Ovary (tissue), 9 donors: ENCODE results near the gene CMIP. TPM values are rescaled to one million over a fixed set of nuclear protein-coding genes. Genes with fewer than 3 reads are reported as not detected.

ENCODE experiments used
- DNase-seq, 5 donors: peaks; one replicate each; pipeline ENCODE4 v3.0.0-alpha.2; 2019 to 2020
- H3K27ac ChIP-seq, 2 donors: fragments of 200-600 bp; one replicate each; pipeline versions ENCODE4 v1.5.1 to v1.8.0; 2019 to 2022
- H3K27me3 ChIP-seq: fragments of 200-600 bp; one replicate; pipeline ENCODE4 v1.8.0; 2022
- H3K36me3 ChIP-seq: fragments of 200-600 bp; sonication (generic); one replicate; pipeline ENCODE4 v1.5.1; 2019
- H3K4me1 ChIP-seq: one replicate; pipeline ENCODE4 v1.8.1; 2013; ENCODE audit warnings: mild to moderate bottlenecking, moderate library complexity; ENCODE audit not compliant: insufficient read depth
- H3K4me3 ChIP-seq: fragments of 200-600 bp; sonication (generic); one replicate; pipeline ENCODE4 v1.5.1; 2017
- H3K9me3 ChIP-seq, 2 donors: fragments of 200-600 bp in 1 of 2; sonication (generic) in 1 of 2; one replicate each; pipeline versions ENCODE4 v1.5.1 to v1.8.1; 2013 to 2019; ENCODE audit warnings: mild to moderate bottlenecking in 1 of 2, moderate library complexity in 1 of 2
- CTCF ChIP-seq, 3 donors: fragments of 450-650 bp in 2 of 3; fragments of 200-600 bp in 1 of 3; IDR thresholded peaks; one replicate each; pipeline versions ENCODE4 v1.5.1 to v1.8.0; 2016 to 2022; ENCODE audit warnings: antibody characterized with exemption in 3 of 3, mild to moderate bottlenecking in 1 of 3
- EP300 ChIP-seq: sonication (generic); formaldehyde crosslinking; IDR thresholded peaks from one replicate; pipeline ENCODE4 v1.6.1; 2017; ENCODE audit warnings: antibody characterized with exemption
- POLR2A ChIP-seq: fragments of 450-650 bp; IDR thresholded peaks from one replicate; pipeline ENCODE4 v1.6.1; 2017; ENCODE audit warnings: antibody characterized with exemption, mild to moderate bottlenecking, moderate library complexity
- WGBS, 3 donors: extraction: QIAGEN DNeasy Blood & Tissue Kit in 1 of 3; methylation state at CpG; one replicate each; pipeline versions ENCODE4 v1.1.5 to v1.1.7; 2013 to 2017; 5-methylcytosine and 5-hydroxymethylcytosine counted together
- intact Hi-C, 4 donors: fragments of 100-400 bp; cut with DNase I; formaldehyde crosslinking; loops; one replicate each; pipeline versions ENCODE4 v1.11.0 to v1.15.1; 2022 to 2023
- polyA plus RNA-seq, 2 donors: library from polyadenylated mRNA; stranded (reverse); fragments of 200-250 nt in 1 of 2; fragments of 350-450 nt in 1 of 2; fragmentation: Illumina TruSeq in 1 of 2; extraction: RNeasy Lipid Tissue Mini Kit (QIAGEN cat#74804) in 1 of 2; gene quantifications; one replicate each; pipeline ENCODE4 v1.2.3, GENCODE V29; 2013 to 2014
- total RNA-seq, 7 donors: library from RNA; depleted of rRNA in 2 of 7; stranded (reverse); fragments of >200 nt in 2 of 7; fragmentation: NEBNext Ultra II Directional in 3 of 7; extraction: Animal tissue kit (Norgen Biotek cat#: 25700) in 3 of 7; gene quantifications; one replicate each; pipeline versions ENCODE4 v1.1.0 to v1.2.4, GENCODE V29; 2016 to 2023
- donor health status: DM: no; HTN: no; CAD: no; lungs with moderate emphysema.
- donor health status: DM: no; HTN: no; CAD: no.
- donor health status: Bipolar disorder and iron deficiency.
- donor health status: DM: yes; HTN: yes; CAD: no.
- donor health status: DM: no; HTN: no; CAD: no.
- donor health status: DM: yes; HTN: yes; CAD: no.

CMIP gene
- total and polyA plus RNA-seq, 9 donors = 19.4 to 68.2 (median 38.7) TPM

- intact Hi-C loops = loop anchor here in 1 of 4 donors (5.0 kb wide), 1 partner anchor 188 kb away; no protein-coding TSS in a partner anchor
- 92 to 94% (median 94%) methylated on average over 5 of the region's 5 CpGs for WGBS, 3 donors
- Histone ChIP-seq H3K9me3 (no peaks in the 10 kb centered on the region), H3K27me3 (no peaks in the 10 kb centered on the region), H3K36me3 (no peaks in the 10 kb centered on the region), H3K4me1 (peaks cover 10% of the 10 kb centered on the region), H3K27ac (no peak overlapping the region), H3K4me3 (no peak overlapping the region)
- TF ChIP-seq CTCF (IDR thresholded peaks at IDR 0.05) (no peak), EP300 (no peak), POLR2A (no peak)
- DNase-seq = no peak
Measured at GRCh38 chr16:81464279-81464678, 19.7 kb downstream of the CMIP start.

- no peaks in the 10 kb centered on the region for H3K27me3 ChIP-seq
- no peak overlapping the region for H3K27ac ChIP-seq
- H3K4me1 ChIP-seq = peaks cover 10% of the 10 kb centered on the region
- TF ChIP-seq EP300 = no peak
- no peak for TF ChIP-seq CTCF (IDR thresholded peaks at IDR 0.05)
- TF ChIP-seq POLR2A = no peak
- 88 to 94% (median 91%) methylated on average over 18 of the region's 18 CpGs for WGBS, 3 donors
- no peak for DNase-seq
- intact Hi-C loops = no loop called here
- H3K9me3 ChIP-seq = no peaks in the 10 kb centered on the region
- no peak overlapping the region for H3K4me3 ChIP-seq
- H3K36me3 ChIP-seq = no peaks in the 10 kb centered on the region
Measured at GRCh38 chr16:81465375-81465943, 20.9 kb downstream of the CMIP start.

GRCh38 chr16:81466356-81466980 is 21.9 kb downstream of the CMIP start:
- Histone ChIP-seq H3K4me3 (no peak overlapping the region), H3K36me3 (no peaks in the 10 kb centered on the region), H3K9me3 (no peaks in the 10 kb centered on the region), H3K4me1 (peaks cover 8% of the 10 kb centered on the region), H3K27ac (no peak overlapping the region), H3K27me3 (no peaks in the 10 kb centered on the region)
- 70 to 80% (median 78%) methylated on average over 7 of the region's 7 CpGs for WGBS, 3 donors
- DNase-seq = no peak
- intact Hi-C loops = no loop called here
- no peak for TF ChIP-seq POLR2A
- no peak for TF ChIP-seq CTCF (IDR thresholded peaks at IDR 0.05)
- TF ChIP-seq EP300 = no peak

GRCh38 chr16:81467072-81467471 is 22.5 kb downstream of the CMIP start:
- DNase-seq = no peak
- H3K9me3 ChIP-seq = no peaks in the 10 kb centered on the region
- H3K27me3 ChIP-seq = no peaks in the 10 kb centered on the region
- H3K4me3 ChIP-seq = no peak overlapping the region
- peaks cover 8% of the 10 kb centered on the region for H3K4me1 ChIP-seq
- TF ChIP-seq EP300 (no peak), CTCF (IDR thresholded peaks at IDR 0.05) (no peak), POLR2A (no peak)
- no peak overlapping the region for H3K27ac ChIP-seq
- H3K36me3 ChIP-seq = no peaks in the 10 kb centered on the region
- 96 to 97% (median 96%) methylated on average over 11 of the region's 11 CpGs for WGBS, 3 donors
- intact Hi-C loops = no loop called here
